Mucosa of descending colon (tissue), 3 donors: ENCODE data around the gene SMR3B. TPM values are rescaled to one million over a fixed set of nuclear protein-coding genes. Genes with fewer than 3 reads are reported as not detected.

Experiments
- ATAC-seq: fragments of 200-7000 bp; cut with Tn5 transposase; one replicate; pipeline ENCODE4 v1.9.1; 2020; ENCODE audit warnings: mild to moderate bottlenecking, moderate library complexity
- DNase-seq, 3 donors: peaks; one replicate each; pipeline ENCODE4 v3.0.0-alpha.2; 2020
- H3K36me3 ChIP-seq: fragments of 200-600 bp; one replicate; pipeline ENCODE4 v1.8.0; 2021; ENCODE audit warnings: low read depth, mild to moderate bottlenecking
- H3K4me1 ChIP-seq: fragments of 200-600 bp; one replicate; pipeline ENCODE4 v1.8.0; 2021; ENCODE audit warnings: low read depth, mild to moderate bottlenecking
- H3K4me3 ChIP-seq: fragments of 200-600 bp; one replicate; pipeline ENCODE4 v1.8.0; 2021; ENCODE audit warnings: mild to moderate bottlenecking
- H3K9me3 ChIP-seq: fragments of 200-600 bp; one replicate; pipeline ENCODE4 v1.8.0; 2021; ENCODE audit warnings: mild to moderate bottlenecking
- CTCF ChIP-seq: fragments of 200-600 bp; IDR thresholded peaks from one replicate; pipeline ENCODE4 v1.8.0; 2022; ENCODE audit warnings: antibody characterized with exemption, mild to moderate bottlenecking
- intact Hi-C, 2 donors: fragments of 100-400 bp; cut with DNase I in 1 of 2; cut with micrococcal nuclease in 1 of 2; formaldehyde crosslinking; loops; one replicate each; pipeline versions ENCODE4 v1.11.0 to v1.11.1; 2022; cut with DNase I, micrococcal nuclease
- total RNA-seq, 3 donors: library from RNA; stranded (reverse); fragmentation: NEBNext Ultra II Directional in 2 of 3; extraction: Animal tissue kit (Norgen Biotek cat#: 25700) in 2 of 3; gene quantifications; one replicate each; pipeline versions ENCODE4 v1.2.1 to v1.2.4, GENCODE V29; 2021 to 2023
- donor health status: DM: no; HTN: no; CAD: no; lungs with moderate emphysema.
- donor health status: DM: no; HTN: no; CAD: no.
- donor health status: DM: no; HTN: yes; CAD: no.

SMR3B gene
- total RNA-seq, 3 donors from 2014 or later: not detected

GRCh38 chr4:70359115-70359661 lies 23.7 kb upstream of the SMR3B start:
- Histone ChIP-seq H3K4me3 (no peak overlapping the region), H3K4me1 (no peaks in the 10 kb centered on the region), H3K9me3 (no peaks in the 10 kb centered on the region), H3K36me3 (no peaks in the 10 kb centered on the region)
- ATAC-seq: no peak
- intact Hi-C loops: no loop called here
- TF ChIP-seq CTCF: no peak
- DNase-seq: no peak

DNA sequence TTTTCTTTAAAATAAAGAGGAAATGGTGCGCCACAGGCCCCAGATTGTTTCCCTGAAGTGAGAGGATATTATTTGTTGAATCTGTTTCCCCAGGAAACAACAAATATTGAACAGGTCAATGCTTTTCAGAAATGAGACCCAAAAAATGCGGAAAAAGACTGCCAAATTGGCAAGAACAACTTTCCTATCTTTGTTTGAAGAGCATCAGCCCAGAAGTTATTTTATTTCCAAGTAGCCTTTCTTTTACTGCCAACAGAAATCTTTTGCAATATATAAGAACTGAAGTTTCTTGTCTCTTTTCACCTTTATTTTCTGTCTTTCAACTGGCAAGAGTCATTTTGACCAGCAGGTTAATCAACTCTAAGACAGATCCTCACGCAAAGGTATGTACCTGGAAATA lies 22.5 kb upstream of the SMR3B start, which contains the start of gene SMR3A:
Gene SMR3A, plus strand, starts transcription at position 301 of the 400 bp plus-strand sequence. CDS start 1,356 bp downstream, outside the sequence.
- intact Hi-C loops: no loop called here

DNA sequence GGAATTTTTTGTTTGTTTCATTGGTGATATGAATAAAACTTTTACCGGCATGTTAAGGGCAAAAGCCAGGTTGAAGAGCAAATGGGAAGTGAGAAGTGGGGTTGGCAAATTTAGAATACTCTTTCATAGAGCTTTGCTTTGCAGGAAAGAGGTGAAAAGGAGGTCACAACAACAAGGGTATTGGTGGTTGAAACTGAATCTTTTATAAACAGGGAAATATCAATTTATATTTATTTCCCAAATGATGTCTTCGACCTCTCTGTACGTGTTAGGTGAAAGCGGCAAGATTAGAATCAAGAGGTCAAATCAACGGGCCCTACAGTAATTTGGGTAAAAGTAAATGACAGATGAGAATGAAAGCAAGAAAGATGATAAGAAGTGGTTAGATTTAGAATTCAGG lies 18.9 kb upstream of the SMR3B start:
- H3K36me3 ChIP-seq: no peaks in the 10 kb centered on the region
- no peak for TF ChIP-seq CTCF
- H3K9me3 ChIP-seq: no peaks in the 10 kb centered on the region
- no peak overlapping the region for H3K4me3 ChIP-seq
- intact Hi-C loops: no loop called here
- DNase-seq (no peak), ATAC-seq (no peak)
- H3K4me1 ChIP-seq: no peaks in the 10 kb centered on the region

More for the DNA sequence above, 22.5 kb upstream of the SMR3B start, which contains the start of gene SMR3A:
- no peak for TF ChIP-seq CTCF
- Histone ChIP-seq H3K9me3 (no peaks in the 10 kb centered on the region), H3K4me1 (no peaks in the 10 kb centered on the region), H3K36me3 (no peaks in the 10 kb centered on the region), H3K4me3 (no peak within 1 kb of the TSS)
- DNase-seq: no peak
- ATAC-seq: no peak

- no peak for TF ChIP-seq CTCF
- Histone ChIP-seq H3K4me1 (no peaks in the 10 kb centered on the region), H3K9me3 (no peaks in the 10 kb centered on the region), H3K36me3 (no peaks in the 10 kb centered on the region), H3K4me3 (no peak overlapping the region)
- intact Hi-C loops: no loop called here
- ATAC-seq: no peak
- DNase-seq: no peak
Measured at GRCh38 chr4:70365479-70365878, 17.5 kb upstream of the SMR3B start.

GRCh38 chr4:70367813-70368212 lies 15.1 kb upstream of the SMR3B start:
- no peak for ATAC-seq
- H3K9me3 ChIP-seq: no peaks in the 10 kb centered on the region

More at GRCh38 chr4:70367813-70368212, 15.1 kb upstream of the SMR3B start:
- Histone ChIP-seq H3K4me3 (no peak overlapping the region), H3K36me3 (no peaks in the 10 kb centered on the region), H3K4me1 (no peaks in the 10 kb centered on the region)
- DNase-seq: no peak
- intact Hi-C loops: no loop called here
- TF ChIP-seq CTCF: no peak
